Prostate gland (tissue), 2 donors: ENCODE data around the gene TMEM120B. TPM values are rescaled to one million over a fixed set of nuclear protein-coding genes. Genes with fewer than 3 reads are reported as not detected.
A peak's percentile ranks its signal among the peaks of the same experiment; 100 is the strongest.
"Not testable (repeated sequence)": the region's sequence is repeated elsewhere in the genome, so short reads cannot be mapped to it uniquely, and the experiment has no call there.

Source experiments
- DNase-seq: peaks from one replicate; pipeline ENCODE4 v3.0.0-alpha.2; 2019; ENCODE audit warnings: low spot score
- H3K27ac ChIP-seq, 2 donors: fragments of 200-600 bp; sonication (generic); 2 replicates each; pipeline ENCODE4 v1.5.1; 2017 to 2019
- H3K27me3 ChIP-seq: fragments of 200-600 bp; sonication (generic); replicated peaks from 2 replicates; pipeline ENCODE4 v1.5.1; 2019; ENCODE audit not compliant: insufficient read depth
- H3K36me3 ChIP-seq, 2 donors: fragments of 200-600 bp; sonication (generic); 1 replicate in 1 of 2; 2 replicates in 1 of 2; pipeline versions ENCODE4 v1.5.1 to v1.8.1; 2017 to 2019
- H3K4me1 ChIP-seq: fragments of 200-600 bp; sonication (generic); replicated peaks from 2 replicates; pipeline ENCODE4 v1.5.1; 2019
- H3K4me3 ChIP-seq, 2 donors: fragments of 200-600 bp; sonication (generic); 2 replicates each; pipeline ENCODE4 v1.5.1; 2017 to 2019
- H3K9me3 ChIP-seq: fragments of 200-600 bp; sonication (generic); 2 replicates; pipeline ENCODE4 v1.5.1; 2017
- POLR2A ChIP-seq: fragments of 450-650 bp; IDR thresholded peaks from one replicate; pipeline ENCODE4 v1.6.1; 2016; ENCODE audit warnings: antibody characterized with exemption, mild to moderate bottlenecking
- POLR2AphosphoS5 ChIP-seq: sonication (generic); formaldehyde crosslinking; IDR thresholded peaks from one replicate; pipeline ENCODE4 v1.6.1; 2017; ENCODE audit warnings: antibody characterized with exemption
- WGBS: methylation state at CpG from one replicate; pipeline ENCODE4 v1.1.5; 2018; 5-methylcytosine and 5-hydroxymethylcytosine counted together
- intact Hi-C: fragments of 100-400 bp; cut with DNase I; formaldehyde crosslinking; loops from one replicate; pipeline ENCODE4 v1.14.2; 2022
- total RNA-seq, 2 donors: library from RNA; depleted of rRNA; stranded (reverse); fragments of >200 nt; gene quantifications; one replicate each; pipeline ENCODE4 v1.1.0, GENCODE V29; 2016
- TF ChIP-seq, protein P1 (sequence below), 4 experiments: fragments of 200-600 bp in 2 of 4; fragments of 450-650 bp in 2 of 4; sonication (generic) in 2 of 4; IDR thresholded peaks; 1 replicate in 3 of 4; 2 replicates in 1 of 4; pipeline ENCODE4 v1.5.1; 2016 to 2019; ENCODE audit warnings: antibody characterized with exemption in 4 of 4, mild to moderate bottlenecking in 2 of 4, moderate library complexity in 2 of 4

TMEM120B gene
- total RNA-seq, 2 donors from 2014 or later = 9.5 to 12.2 TPM

DNA sequence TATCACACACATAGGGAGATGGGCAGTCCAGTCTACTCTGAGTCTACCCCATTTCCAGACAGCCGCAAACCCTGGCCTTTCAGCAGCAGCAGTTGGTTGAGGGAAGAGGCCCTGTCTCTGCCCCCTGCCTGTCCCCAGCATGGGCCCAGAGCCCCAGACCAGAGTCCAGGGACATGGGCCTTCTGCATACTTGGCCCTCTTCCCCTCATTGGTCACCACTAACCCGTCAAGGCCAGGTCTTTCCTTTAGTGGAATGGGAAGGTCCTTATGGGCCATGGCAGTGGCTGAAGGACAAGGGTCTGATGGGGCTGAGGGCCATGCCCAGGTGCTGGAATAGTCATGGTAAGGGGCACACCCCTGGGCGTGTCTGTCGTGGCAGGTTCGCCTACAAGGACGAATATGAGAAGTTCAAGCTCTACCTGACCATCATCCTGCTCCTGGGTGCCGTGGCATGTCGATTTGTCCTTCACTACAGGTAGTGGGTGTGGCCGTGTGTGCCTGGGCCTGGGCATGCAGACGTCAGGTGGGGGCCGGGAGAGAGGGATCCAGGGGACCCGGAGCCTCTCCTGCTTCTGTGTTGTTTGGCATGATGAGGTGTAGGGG lies 39.3 kb downstream of the TMEM120B start:
- Histone ChIP-seq H3K4me3 (no peak overlapping the region), H3K27me3 (no peaks in the 10 kb centered on the region), H3K9me3 (no peaks in the 10 kb centered on the region), H3K4me1 (peaks cover 6% of the 10 kb centered on the region), H3K36me3 (no peaks in the 10 kb centered on the region), H3K27ac (no peak overlapping the region)
- intact Hi-C loops = no loop called here
- no peak for DNase-seq
- TF ChIP-seq POLR2AphosphoS5 = no peak
- TF ChIP-seq, protein P1, sequence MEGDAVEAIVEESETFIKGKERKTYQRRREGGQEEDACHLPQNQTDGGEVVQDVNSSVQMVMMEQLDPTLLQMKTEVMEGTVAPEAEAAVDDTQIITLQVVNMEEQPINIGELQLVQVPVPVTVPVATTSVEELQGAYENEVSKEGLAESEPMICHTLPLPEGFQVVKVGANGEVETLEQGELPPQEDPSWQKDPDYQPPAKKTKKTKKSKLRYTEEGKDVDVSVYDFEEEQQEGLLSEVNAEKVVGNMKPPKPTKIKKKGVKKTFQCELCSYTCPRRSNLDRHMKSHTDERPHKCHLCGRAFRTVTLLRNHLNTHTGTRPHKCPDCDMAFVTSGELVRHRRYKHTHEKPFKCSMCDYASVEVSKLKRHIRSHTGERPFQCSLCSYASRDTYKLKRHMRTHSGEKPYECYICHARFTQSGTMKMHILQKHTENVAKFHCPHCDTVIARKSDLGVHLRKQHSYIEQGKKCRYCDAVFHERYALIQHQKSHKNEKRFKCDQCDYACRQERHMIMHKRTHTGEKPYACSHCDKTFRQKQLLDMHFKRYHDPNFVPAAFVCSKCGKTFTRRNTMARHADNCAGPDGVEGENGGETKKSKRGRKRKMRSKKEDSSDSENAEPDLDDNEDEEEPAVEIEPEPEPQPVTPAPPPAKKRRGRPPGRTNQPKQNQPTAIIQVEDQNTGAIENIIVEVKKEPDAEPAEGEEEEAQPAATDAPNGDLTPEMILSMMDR (IDR thresholded peaks at IDR 0.05) = no peak
- TF ChIP-seq POLR2A = no peak
- 90% methylated on average over 12 of the region's 12 CpGs for WGBS

DNA sequence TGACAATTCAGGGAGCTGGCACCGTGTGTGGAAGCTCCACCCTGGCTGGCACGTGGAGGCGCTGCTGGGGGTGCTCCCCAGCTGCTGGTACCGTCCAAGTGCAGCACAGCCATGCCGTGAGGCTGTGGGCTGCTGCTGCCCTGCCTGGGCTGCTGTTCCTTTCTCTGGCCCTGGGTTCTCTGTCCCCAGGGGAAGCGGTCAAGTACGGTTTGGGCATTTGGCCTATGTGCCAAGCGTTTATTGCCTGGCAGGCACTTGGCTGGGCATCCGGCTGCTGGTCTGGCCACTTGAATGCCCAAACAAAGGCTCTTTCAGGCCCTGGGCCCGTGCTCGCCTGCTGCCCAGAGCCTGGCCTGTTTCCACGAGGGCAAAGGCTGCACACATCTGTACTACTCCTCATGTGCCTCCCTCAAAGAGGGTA lies 41.3 kb downstream of the TMEM120B start:
- TF ChIP-seq, protein P1 (IDR thresholded peaks at IDR 0.05) = no peak
- TF ChIP-seq POLR2AphosphoS5 = peak; percentile 52
- intact Hi-C loops = no loop called here
- WGBS = 38% methylated on average over 11 of the region's 12 CpGs

DNA sequence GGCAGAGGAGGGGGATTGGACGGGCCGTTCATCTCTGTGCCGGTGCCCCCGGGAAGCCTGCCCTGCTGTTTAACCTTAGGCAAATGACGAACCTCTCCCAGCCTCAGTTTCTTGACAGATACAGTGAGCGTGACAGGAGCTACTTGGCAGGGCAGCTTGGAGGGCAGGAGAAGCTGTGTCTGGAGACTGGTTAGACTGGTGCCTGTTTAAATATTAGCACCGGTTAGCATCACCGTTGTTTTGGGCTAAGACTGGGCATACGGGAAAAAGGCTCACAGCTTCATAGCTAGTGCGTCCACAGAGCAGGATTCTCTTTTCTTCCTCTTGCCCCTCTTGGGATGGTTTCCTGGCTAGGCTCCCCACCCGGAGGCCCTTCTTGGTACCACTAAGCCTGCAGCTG lies 42.3 kb downstream of the TMEM120B start:
- H3K36me3 ChIP-seq = no peaks in the 10 kb centered on the region
- peak; percentile 70 for TF ChIP-seq POLR2AphosphoS5
- no peak for TF ChIP-seq POLR2A
- H3K4me1 ChIP-seq = peaks cover 6% of the 10 kb centered on the region
- intact Hi-C loops = no loop called here
- H3K27me3 ChIP-seq = no peaks in the 10 kb centered on the region
- H3K4me3 ChIP-seq = no peak overlapping the region
- 79% methylated on average over 11 of the region's 11 CpGs for WGBS
- peak overlapping the region; percentile 76 to 77 for H3K27ac ChIP-seq
- DNase-seq = peak; percentile 62
- no peaks in the 10 kb centered on the region for H3K9me3 ChIP-seq

More for the DNA sequence above, 41.3 kb downstream of the TMEM120B start:
- DNase-seq = peak; percentile 69
- Histone ChIP-seq H3K4me3 (no peak overlapping the region), H3K4me1 (peaks cover 6% of the 10 kb centered on the region), H3K36me3 (no peaks in the 10 kb centered on the region), H3K9me3 (no peaks in the 10 kb centered on the region), H3K27ac (peak overlapping the region; percentile 76 to 77), H3K27me3 (no peaks in the 10 kb centered on the region)

DNA sequence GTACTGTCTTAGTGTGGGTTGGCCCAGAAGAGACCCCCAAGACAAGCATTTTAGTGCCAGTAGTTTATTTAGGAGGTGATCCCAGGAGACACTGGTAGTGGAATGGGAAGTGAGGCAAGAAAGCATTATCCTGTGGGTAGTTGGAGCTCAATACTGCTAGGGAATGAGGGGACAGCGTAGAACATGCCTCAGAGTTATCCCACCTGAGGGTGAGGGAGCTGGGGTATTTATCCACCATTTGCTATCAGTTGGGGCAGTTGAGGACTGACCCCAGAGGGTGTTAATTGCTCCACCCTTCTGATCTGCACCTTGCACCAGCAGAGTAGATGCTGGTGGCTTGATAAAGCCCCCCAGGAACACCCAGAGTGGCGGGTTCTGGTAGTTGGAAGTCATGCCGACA lies 43.0 kb downstream of the TMEM120B start:
- H3K36me3 ChIP-seq = no peaks in the 10 kb centered on the region
- no peak overlapping the region for H3K4me3 ChIP-seq
- no peak for DNase-seq
- TF ChIP-seq POLR2A (no peak), POLR2AphosphoS5 (no peak)
- TF ChIP-seq, protein P1 (IDR thresholded peaks at IDR 0.05) = no peak
- peak overlapping the region; percentile 76 to 77 for H3K27ac ChIP-seq
- intact Hi-C loops = no loop called here
- no peaks in the 10 kb centered on the region for H3K9me3 ChIP-seq
- WGBS = 97% methylated on average over 3 of the region's 3 CpGs
- no peaks in the 10 kb centered on the region for H3K27me3 ChIP-seq
- H3K4me1 ChIP-seq = peaks cover 6% of the 10 kb centered on the region

DNA sequence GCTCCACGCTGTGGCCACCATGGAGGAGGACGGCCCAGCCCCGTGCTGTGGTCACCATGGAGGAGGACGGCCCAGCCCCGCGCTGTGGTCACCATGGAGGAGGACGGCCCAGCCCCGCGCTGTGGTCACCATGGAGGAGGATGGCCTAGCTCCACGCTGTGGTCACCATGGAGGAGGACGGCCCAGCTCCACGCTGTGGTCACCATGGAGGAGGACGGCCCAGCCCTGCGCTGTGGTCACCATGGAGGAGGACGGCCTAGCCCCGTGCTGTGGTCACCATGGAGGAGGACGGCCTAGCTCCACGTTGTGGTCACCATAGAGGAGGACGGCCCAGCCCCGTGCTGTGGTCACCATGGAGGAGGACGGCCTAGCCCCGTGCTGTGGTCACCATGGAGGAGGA lies 46.0 kb downstream of the TMEM120B start:
- H3K4me3 ChIP-seq, H3K9me3 ChIP-seq, H3K27ac ChIP-seq, H3K4me1 ChIP-seq, intact Hi-C loops, H3K36me3 ChIP-seq, H3K27me3 ChIP-seq, DNase-seq: not testable (repeated sequence)
- 93% methylated on average over 15 of the region's 22 CpGs for WGBS

DNA sequence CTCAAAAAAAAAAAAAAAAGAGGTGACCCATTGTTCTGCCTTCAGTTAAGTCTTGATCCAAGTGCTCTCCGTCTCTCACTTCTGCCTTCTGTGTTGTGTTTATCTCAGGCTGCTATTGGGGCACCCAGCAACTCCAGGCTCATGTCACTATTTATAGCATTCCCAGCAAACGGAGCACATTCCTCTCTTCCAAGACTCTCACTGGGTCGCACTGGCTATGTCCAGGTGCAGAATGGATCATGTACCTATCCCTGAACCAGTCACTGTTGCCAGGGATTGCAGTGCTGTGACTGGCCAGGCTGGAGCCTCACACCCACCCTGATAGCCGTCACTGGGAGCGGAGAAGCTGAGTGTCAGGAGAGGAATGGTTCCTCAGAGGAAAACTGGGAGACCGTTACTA lies 49.7 kb downstream of the TMEM120B start:
- Histone ChIP-seq H3K9me3 (no peaks in the 10 kb centered on the region), H3K27ac (no peak overlapping the region), H3K27me3 (no peaks in the 10 kb centered on the region), H3K4me1 (no peaks in the 10 kb centered on the region), H3K36me3 (no peaks in the 10 kb centered on the region), H3K4me3 (no peak overlapping the region)
- TF ChIP-seq POLR2AphosphoS5 (no peak), POLR2A (no peak)
- TF ChIP-seq, protein P1 (IDR thresholded peaks at IDR 0.05) = no peak
- DNase-seq = no peak
- intact Hi-C loops = no loop called here
- 63% methylated on average over 6 of the region's 6 CpGs for WGBS
